HCT116 (cell line): ENCODE results near the gene CHD3.

ENCODE experiments used
- FOSL1 ChIP-seq: IDR thresholded peaks from 2 replicates; pipeline ENCODE4 v1.6.1; 2012; ENCODE audit warnings: low read depth
- JUND ChIP-seq: IDR thresholded peaks from 2 replicates; pipeline ENCODE4 v1.6.1; 2012
- POLR2A ChIP-seq: IDR thresholded peaks from 2 replicates; pipeline ENCODE4 v1.7.0; 2011; ENCODE audit warnings: borderline replicate concordance; ENCODE audit not compliant: insufficient read depth, insufficient read length; ENCODE audit errors: extremely low read depth
- POLR2AphosphoS5 ChIP-seq: IDR thresholded peaks from 2 replicates; pipeline ENCODE4 v1.6.1; 2011; ENCODE audit warnings: mild to moderate bottlenecking, low read depth, low read length, moderate library complexity

GRCh38 chr17:7935859-7936258 is 47.3 kb downstream of the CHD3 start:
- TF ChIP-seq POLR2AphosphoS5 (no peak), JUND (no peak), POLR2A (no peak), FOSL1 (no peak)
